Dermis blood vessel endothelial cell (primary cell): ENCODE results near the gene H3-3A. TPM values are rescaled to one million over a fixed set of nuclear protein-coding genes. Genes with fewer than 3 reads are reported as not detected.
"Not testable (repeated sequence)": the region's sequence is repeated elsewhere in the genome, so short reads cannot be mapped to it uniquely, and the experiment has no call there.

Experiments used
- DNase-seq: peaks from one replicate; pipeline ENCODE4 v3.0.0; 2010
- total RNA-seq: library from RNA; depleted of rRNA; stranded (reverse); fragments of >200 nt; gene quantifications from 2 replicates; pipeline ENCODE4 v1.2.3, GENCODE V29; 2014

The H3-3A gene
- total RNA-seq, 1 donor from 2014 or later, result 269 TPM

- DNase-seq, result no peak
These were observed 23.3 kb downstream of the H3-3A start for GRCh38 chr1:226085675-226086285.

- DNase-seq, result no peak
These were observed 24.3 kb downstream of the H3-3A start for GRCh38 chr1:226086776-226087175.

- DNase-seq, result no peak
These were observed 28.9 kb downstream of the H3-3A start for GRCh38 chr1:226091461-226091860.

- not testable (repeated sequence) for DNase-seq
These were observed 29.7 kb downstream of the H3-3A start for GRCh38 chr1:226092048-226092820.

- DNase-seq, result peak; percentile 41
These were observed 30.4 kb downstream of the H3-3A start for GRCh38 chr1:226092965-226093364.

GRCh38 chr1:226093621-226094020 is 31.1 kb downstream of the H3-3A start:
- no peak for DNase-seq

GRCh38 chr1:226094451-226094850 is 31.9 kb downstream of the H3-3A start:
- DNase-seq, result no peak

- no peak for DNase-seq
These were observed 32.8 kb downstream of the H3-3A start for GRCh38 chr1:226095286-226095685.

GRCh38 chr1:226097866-226098625 is 35.5 kb downstream of the H3-3A start:
- peak; percentile 67 for DNase-seq

- DNase-seq, result no peak
These were observed 36.6 kb downstream of the H3-3A start for GRCh38 chr1:226098870-226099835.

- peak; percentile 65 for DNase-seq
These were observed 38.2 kb downstream of the H3-3A start for GRCh38 chr1:226100436-226101391.

- peak; percentile 34 for DNase-seq
These were observed 42.2 kb downstream of the H3-3A start for GRCh38 chr1:226104671-226105121.

GRCh38 chr1:226107471-226108460 is 45.2 kb downstream of the H3-3A start:
- DNase-seq, result no peak

- peak; percentile 58 for DNase-seq
These were observed 46.7 kb downstream of the H3-3A start for GRCh38 chr1:226108935-226109828.

GRCh38 chr1:226109829-226110248 is 47.3 kb downstream of the H3-3A start:
- peak; percentile 87 for DNase-seq

- DNase-seq, result peak; percentile 75
These were observed 48.0 kb downstream of the H3-3A start for GRCh38 chr1:226110249-226111097.

GRCh38 chr1:226111098-226111882 is 48.8 kb downstream of the H3-3A start:
- DNase-seq, result no peak
